GM12878 (cell line): ENCODE measurements around the gene CDCA5. TPM values are rescaled to one million over a fixed set of nuclear protein-coding genes. Genes with fewer than 3 reads are reported as not detected.

ENCODE experiments used
- ATF7 ChIP-seq: fragments of 450-650 bp; IDR thresholded peaks from 2 replicates; pipeline ENCODE4 v1.6.1; 2016; ENCODE audit warnings: low read depth, mild to moderate bottlenecking
- BCL11A ChIP-seq: IDR thresholded peaks from 2 replicates; pipeline ENCODE4 v1.6.1; 2011; ENCODE audit warnings: low read depth, low read length
- BHLHE40 ChIP-seq, 2 experiments: fragments of 450-650 bp in 1 of 2; IDR thresholded peaks; 2 replicates each; pipeline ENCODE4 v1.6.1; 2011 to 2017; ENCODE audit warnings: low read depth in 2 of 2, borderline replicate concordance in 1 of 2, improper control_type of control experiment in 1 of 2, low read length in 1 of 2, mild to moderate bottlenecking in 1 of 2
- ETV6 ChIP-seq, 2 experiments: fragments of 450-650 bp in 1 of 2; IDR thresholded peaks in 1 of 2; conservative IDR thresholded peaks in 1 of 2; 2 replicates each; pipeline ENCODE4 v1.6.1; 2014; ENCODE audit warnings: antibody characterized with exemption in 1 of 2, borderline replicate concordance in 1 of 2, low read depth in 1 of 2, mild to moderate bottlenecking in 1 of 2, moderate library complexity in 1 of 2
- IKZF2 ChIP-seq, 2 experiments: fragments of 450-650 bp; IDR thresholded peaks; 2 replicates each; pipeline ENCODE4 v1.6.1; 2017; ENCODE audit warnings: mild to moderate bottlenecking in 2 of 2, moderate library complexity in 2 of 2
- IRF4 ChIP-seq: IDR thresholded peaks from 2 replicates; pipeline ENCODE4 v1.6.1; 2011; ENCODE audit warnings: low read depth, low read length
- NBN ChIP-seq: fragments of 450-650 bp; IDR thresholded peaks from 2 replicates; pipeline ENCODE4 v1.6.1; 2016
- NR2C1 ChIP-seq: fragments of 450-650 bp; IDR thresholded peaks from 2 replicates; pipeline ENCODE4 v1.6.1; 2017; ENCODE audit warnings: antibody characterized with exemption, mild to moderate bottlenecking, moderate library complexity
- SIN3A ChIP-seq: IDR thresholded peaks from 2 replicates; pipeline ENCODE4 v1.6.1; 2012; ENCODE audit warnings: low read depth, low read length, improper control_type of control experiment
- SIX5 ChIP-seq: IDR thresholded peaks from 2 replicates; pipeline ENCODE4 v1.6.1; 2011; ENCODE audit warnings: mild to moderate bottlenecking, low read depth, low read length, moderate library complexity; ENCODE audit not compliant: severe bottlenecking
- SP1 ChIP-seq: IDR thresholded peaks from one replicate; pipeline ENCODE4 v1.6.1; 2011; ENCODE audit warnings: low read depth, low read length
- ZNF274 ChIP-seq: IDR thresholded peaks from one replicate; pipeline ENCODE4 v1.8.0; 2011; ENCODE audit not compliant: insufficient read length, insufficient read depth
- polyA plus RNA-seq, 11 experiments: library from polyadenylated mRNA; depleted of rRNA in 4 of 11; unstranded in 6 of 11; stranded (reverse) in 5 of 11; fragments of >200 nt; fragmentation: Nextera tagmentation in 4 of 11; fragmentation: Illumina TruSeq in 1 of 11; extraction: Ambion mirVana in 4 of 11; extraction: Trizol in 1 of 11; gene quantifications; 1 replicate in 1 of 11; 2 replicates in 10 of 11; pipeline versions ENCODE4 v1.2.1 to v1.2.3, GENCODE V29; 2011 to 2016; ENCODE audit warnings: inconsistent platforms in 2 of 11, missing spikeins in 2 of 11, low read depth in 1 of 11
- total RNA-seq, 4 experiments: library from RNA; depleted of rRNA in 3 of 4; stranded (reverse); fragments of >200 nt in 3 of 4; fragmentation: Illumina TruSeq in 1 of 4; extraction: Trizol in 1 of 4; gene quantifications; 2 replicates each; pipeline versions ENCODE4 v1.2.1 to v1.2.3, GENCODE V29; 2013 to 2021
- TF ChIP-seq, protein P1 (sequence below): fragments of 150-350 bp; IDR thresholded peaks from 2 replicates; pipeline ENCODE4 v1.6.1; 2014; ENCODE audit warnings: mild to moderate bottlenecking, low read depth, low read length
- TF ChIP-seq, protein P2 (sequence below): fragments of 450-650 bp; IDR thresholded peaks from 2 replicates; pipeline ENCODE4 v1.6.1; 2017; ENCODE audit warnings: mild to moderate bottlenecking
- TF ChIP-seq, protein P3 (sequence below): fragments of 450-650 bp; IDR thresholded peaks from 2 replicates; pipeline ENCODE4 v1.6.1; 2017; ENCODE audit warnings: antibody characterized with exemption, mild to moderate bottlenecking, moderate library complexity
- TF ChIP-seq, protein P4 (sequence below): IDR thresholded peaks from 2 replicates; pipeline ENCODE4 v1.6.1; 2011; ENCODE audit warnings: low read depth, mild to moderate bottlenecking, low read length, moderate library complexity, borderline replicate concordance; ENCODE audit errors: extremely low read depth
- TF ChIP-seq, protein P5 (sequence below): fragments of 450-650 bp; formaldehyde crosslinking; IDR thresholded peaks from 2 replicates; pipeline ENCODE4 v1.4.0; 2022; ENCODE audit warnings: mild to moderate bottlenecking, moderate library complexity
- TF ChIP-seq, protein P6 (sequence below): fragments of 450-650 bp; IDR thresholded peaks from 2 replicates; pipeline ENCODE4 v1.6.1; 2017; ENCODE audit warnings: mild to moderate bottlenecking, low read depth, inconsistent platforms; ENCODE audit not compliant: poor library complexity, severe bottlenecking

Gene CDCA5
- total and polyA plus RNA-seq, 10 of the 15 experiments (the other 5 are each of a cell fraction or from before 2014, with no cell fraction given) = 21.2 to 107 (median 64.9) TPM

DNA sequence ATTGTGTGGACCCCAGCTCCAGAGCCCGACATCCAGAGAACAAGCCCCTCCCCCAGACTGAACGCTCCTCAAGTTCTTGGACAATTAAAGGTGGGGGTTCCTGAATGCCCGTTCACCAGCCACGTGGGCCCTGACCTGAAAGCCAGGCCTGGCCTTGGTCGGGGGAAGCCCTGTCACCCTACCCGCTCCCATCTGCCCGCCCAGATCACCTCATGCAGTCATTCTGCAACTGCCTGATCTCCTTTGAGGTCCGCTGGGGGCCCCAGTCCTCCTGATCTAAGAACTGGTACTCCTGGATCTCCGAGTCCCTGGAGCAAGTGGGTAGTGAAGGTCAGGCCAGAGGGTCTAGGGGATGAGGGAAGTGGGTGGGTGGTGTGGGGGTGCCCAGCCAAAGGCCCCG, 16.4 kb downstream of the CDCA5 start (continued):
- TF ChIP-seq, protein P1, sequence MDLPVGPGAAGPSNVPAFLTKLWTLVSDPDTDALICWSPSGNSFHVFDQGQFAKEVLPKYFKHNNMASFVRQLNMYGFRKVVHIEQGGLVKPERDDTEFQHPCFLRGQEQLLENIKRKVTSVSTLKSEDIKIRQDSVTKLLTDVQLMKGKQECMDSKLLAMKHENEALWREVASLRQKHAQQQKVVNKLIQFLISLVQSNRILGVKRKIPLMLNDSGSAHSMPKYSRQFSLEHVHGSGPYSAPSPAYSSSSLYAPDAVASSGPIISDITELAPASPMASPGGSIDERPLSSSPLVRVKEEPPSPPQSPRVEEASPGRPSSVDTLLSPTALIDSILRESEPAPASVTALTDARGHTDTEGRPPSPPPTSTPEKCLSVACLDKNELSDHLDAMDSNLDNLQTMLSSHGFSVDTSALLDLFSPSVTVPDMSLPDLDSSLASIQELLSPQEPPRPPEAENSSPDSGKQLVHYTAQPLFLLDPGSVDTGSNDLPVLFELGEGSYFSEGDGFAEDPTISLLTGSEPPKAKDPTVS = no peak
- TF ChIP-seq, protein P2, sequence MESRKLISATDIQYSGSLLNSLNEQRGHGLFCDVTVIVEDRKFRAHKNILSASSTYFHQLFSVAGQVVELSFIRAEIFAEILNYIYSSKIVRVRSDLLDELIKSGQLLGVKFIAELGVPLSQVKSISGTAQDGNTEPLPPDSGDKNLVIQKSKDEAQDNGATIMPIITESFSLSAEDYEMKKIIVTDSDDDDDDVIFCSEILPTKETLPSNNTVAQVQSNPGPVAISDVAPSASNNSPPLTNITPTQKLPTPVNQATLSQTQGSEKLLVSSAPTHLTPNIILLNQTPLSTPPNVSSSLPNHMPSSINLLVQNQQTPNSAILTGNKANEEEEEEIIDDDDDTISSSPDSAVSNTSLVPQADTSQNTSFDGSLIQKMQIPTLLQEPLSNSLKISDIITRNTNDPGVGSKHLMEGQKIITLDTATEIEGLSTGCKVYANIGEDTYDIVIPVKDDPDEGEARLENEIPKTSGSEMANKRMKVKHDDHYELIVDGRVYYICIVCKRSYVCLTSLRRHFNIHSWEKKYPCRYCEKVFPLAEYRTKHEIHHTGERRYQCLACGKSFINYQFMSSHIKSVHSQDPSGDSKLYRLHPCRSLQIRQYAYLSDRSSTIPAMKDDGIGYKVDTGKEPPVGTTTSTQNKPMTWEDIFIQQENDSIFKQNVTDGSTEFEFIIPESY = no peak
- peak in 1 of 2 experiments; percentile 37; a peak in 1 of 4 replicates for TF ChIP-seq BHLHE40 (IDR thresholded peaks at IDR 0.05; ENCODE audit: borderline replicate concordance in 1 of 2, low read depth in 2 of 2, low read length in 1 of 2)
- no peak for TF ChIP-seq NR2C1
- TF ChIP-seq, protein P3, sequence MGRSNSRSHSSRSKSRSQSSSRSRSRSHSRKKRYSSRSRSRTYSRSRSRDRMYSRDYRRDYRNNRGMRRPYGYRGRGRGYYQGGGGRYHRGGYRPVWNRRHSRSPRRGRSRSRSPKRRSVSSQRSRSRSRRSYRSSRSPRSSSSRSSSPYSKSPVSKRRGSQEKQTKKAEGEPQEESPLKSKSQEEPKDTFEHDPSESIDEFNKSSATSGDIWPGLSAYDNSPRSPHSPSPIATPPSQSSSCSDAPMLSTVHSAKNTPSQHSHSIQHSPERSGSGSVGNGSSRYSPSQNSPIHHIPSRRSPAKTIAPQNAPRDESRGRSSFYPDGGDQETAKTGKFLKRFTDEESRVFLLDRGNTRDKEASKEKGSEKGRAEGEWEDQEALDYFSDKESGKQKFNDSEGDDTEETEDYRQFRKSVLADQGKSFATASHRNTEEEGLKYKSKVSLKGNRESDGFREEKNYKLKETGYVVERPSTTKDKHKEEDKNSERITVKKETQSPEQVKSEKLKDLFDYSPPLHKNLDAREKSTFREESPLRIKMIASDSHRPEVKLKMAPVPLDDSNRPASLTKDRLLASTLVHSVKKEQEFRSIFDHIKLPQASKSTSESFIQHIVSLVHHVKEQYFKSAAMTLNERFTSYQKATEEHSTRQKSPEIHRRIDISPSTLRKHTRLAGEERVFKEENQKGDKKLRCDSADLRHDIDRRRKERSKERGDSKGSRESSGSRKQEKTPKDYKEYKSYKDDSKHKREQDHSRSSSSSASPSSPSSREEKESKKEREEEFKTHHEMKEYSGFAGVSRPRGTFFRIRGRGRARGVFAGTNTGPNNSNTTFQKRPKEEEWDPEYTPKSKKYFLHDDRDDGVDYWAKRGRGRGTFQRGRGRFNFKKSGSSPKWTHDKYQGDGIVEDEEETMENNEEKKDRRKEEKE = no peak
- no peak for TF ChIP-seq ETV6 (conservative IDR thresholded peaks at IDR 0.05 in 1 of 2, IDR thresholded peaks at IDR 0.05 in 1 of 2; ENCODE audit: borderline replicate concordance in 1 of 2, low read depth in 1 of 2)
- TF ChIP-seq IRF4 = 0 out of 2 replicates have a peak, but pooled peaks have one; percentile 42
- TF ChIP-seq, protein P4, sequence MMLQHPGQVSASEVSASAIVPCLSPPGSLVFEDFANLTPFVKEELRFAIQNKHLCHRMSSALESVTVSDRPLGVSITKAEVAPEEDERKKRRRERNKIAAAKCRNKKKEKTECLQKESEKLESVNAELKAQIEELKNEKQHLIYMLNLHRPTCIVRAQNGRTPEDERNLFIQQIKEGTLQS = no peak
- TF ChIP-seq ATF7 = no peak
- TF ChIP-seq NBN = no peak
- peak; percentile 12 for TF ChIP-seq SP1
- TF ChIP-seq, protein P5, sequence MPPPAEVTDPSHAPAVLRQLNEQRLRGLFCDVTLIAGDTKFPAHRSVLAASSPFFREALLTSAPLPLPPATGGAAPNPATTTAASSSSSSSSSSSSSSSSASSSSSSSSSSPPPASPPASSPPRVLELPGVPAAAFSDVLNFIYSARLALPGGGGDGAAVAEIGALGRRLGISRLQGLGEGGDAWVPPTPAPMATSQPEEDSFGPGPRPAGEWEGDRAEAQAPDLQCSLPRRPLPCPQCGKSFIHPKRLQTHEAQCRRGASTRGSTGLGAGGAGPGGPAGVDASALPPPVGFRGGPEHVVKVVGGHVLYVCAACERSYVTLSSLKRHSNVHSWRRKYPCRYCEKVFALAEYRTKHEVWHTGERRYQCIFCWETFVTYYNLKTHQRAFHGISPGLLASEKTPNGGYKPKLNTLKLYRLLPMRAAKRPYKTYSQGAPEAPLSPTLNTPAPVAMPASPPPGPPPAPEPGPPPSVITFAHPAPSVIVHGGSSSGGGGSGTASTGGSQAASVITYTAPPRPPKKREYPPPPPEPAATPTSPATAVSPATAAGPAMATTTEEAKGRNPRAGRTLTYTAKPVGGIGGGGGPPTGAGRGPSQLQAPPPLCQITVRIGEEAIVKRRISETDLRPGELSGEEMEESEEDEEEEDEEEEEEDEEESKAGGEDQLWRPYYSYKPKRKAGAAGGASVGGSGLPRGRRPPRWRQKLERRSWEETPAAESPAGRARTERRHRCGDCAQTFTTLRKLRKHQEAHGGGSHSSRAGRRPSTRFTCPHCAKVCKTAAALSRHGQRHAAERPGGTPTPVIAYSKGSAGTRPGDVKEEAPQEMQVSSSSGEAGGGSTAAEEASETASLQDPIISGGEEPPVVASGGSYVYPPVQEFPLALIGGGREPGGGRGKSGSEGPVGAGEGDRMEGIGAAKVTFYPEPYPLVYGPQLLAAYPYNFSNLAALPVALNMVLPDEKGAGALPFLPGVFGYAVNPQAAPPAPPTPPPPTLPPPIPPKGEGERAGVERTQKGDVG (CRISPR knock-in tag) = no peak
- TF ChIP-seq, protein P6, sequence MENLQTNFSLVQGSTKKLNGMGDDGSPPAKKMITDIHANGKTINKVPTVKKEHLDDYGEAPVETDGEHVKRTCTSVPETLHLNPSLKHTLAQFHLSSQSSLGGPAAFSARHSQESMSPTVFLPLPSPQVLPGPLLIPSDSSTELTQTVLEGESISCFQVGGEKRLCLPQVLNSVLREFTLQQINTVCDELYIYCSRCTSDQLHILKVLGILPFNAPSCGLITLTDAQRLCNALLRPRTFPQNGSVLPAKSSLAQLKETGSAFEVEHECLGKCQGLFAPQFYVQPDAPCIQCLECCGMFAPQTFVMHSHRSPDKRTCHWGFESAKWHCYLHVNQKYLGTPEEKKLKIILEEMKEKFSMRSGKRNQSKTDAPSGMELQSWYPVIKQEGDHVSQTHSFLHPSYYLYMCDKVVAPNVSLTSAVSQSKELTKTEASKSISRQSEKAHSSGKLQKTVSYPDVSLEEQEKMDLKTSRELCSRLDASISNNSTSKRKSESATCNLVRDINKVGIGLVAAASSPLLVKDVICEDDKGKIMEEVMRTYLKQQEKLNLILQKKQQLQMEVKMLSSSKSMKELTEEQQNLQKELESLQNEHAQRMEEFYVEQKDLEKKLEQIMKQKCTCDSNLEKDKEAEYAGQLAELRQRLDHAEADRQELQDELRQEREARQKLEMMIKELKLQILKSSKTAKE = no peak
- no peak for TF ChIP-seq SIN3A
- no peak for TF ChIP-seq ZNF274
- 0 out of 2 replicates have a peak, but pooled peaks have one; percentile 8 for TF ChIP-seq BCL11A
- no peak for TF ChIP-seq SIX5
- TF ChIP-seq IKZF2 (IDR thresholded peaks at IDR 0.05) = peak; percentile 12 to 39; a peak in 1 of 4 replicates
